K562 (cell line): ENCODE results near the gene HSD11B1L. TPM values are rescaled to one million over a fixed set of nuclear protein-coding genes. Genes with fewer than 3 reads are reported as not detected.

Experiments used
- ATAC-seq: fragments of 200-7000 bp; cut with Tn5 transposase; 3 replicates; pipeline ENCODE4 v1.9.1; 2020; ENCODE audit warnings: moderate library complexity
- BruUV-seq: library from RNA; stranded (reverse); fragments of 400-500 nt; replicated peaks from 2 replicates; lab custom pipeline; 2021; lab: Mats Ljungman, UMichigan
- CTCF ChIA-PET: fragments of 300-600 bp; formaldehyde crosslinking; extraction: SDS; loops from one replicate; lab custom pipeline; 2021; ENCODE audit warnings: low intra/inter-chr PET ratio; lab: Yijun Ruan, JAX
- POLR2A ChIA-PET: fragments of 300-600, 350-650 bp; sonication (Branson Sonifier 250); formaldehyde crosslinking; extraction: SDS; loops from one replicate; lab custom pipeline; 2021; ENCODE audit warnings: antibody characterized with exemption, inconsistent platforms; lab: Yijun Ruan, JAX
- DNase-seq, 4 experiments: peaks; one replicate each; pipeline versions ENCODE4 v3.0.0 to v3.0.0-alpha.2; 2011 to 2018; ENCODE audit warnings: low spot score in 3 of 4, mixed read lengths in 3 of 4; ENCODE audit errors: extremely low read depth in 1 of 4
- FAIRE-seq: peaks from 2 replicates; lab custom pipeline; 2011; peaks lifted over from hg19 to GRCh38; lab: Jason Lieb, UNC
- H2AFZ ChIP-seq: 2 replicates; pipeline ENCODE4 v1.6.0; 2011; ENCODE audit warnings: low read depth, low read length, control low read depth, inconsistent platforms
- H3K27ac ChIP-seq: fragments of 200-600 bp; 3 replicates; pipeline ENCODE4 v1.8.0; 2011; ENCODE audit warnings: low read depth, mild to moderate bottlenecking, control low read depth, inconsistent platforms, low read length, moderate library complexity, mixed read lengths; ENCODE audit errors: extremely low read depth
- H3K27me3 ChIP-seq, 2 experiments: fragments of 300-600 bp in 1 of 2; 2 replicates in 1 of 2; 3 replicates in 1 of 2; pipeline versions ENCODE4 v1.6.0 to v1.8.0; 2011; ENCODE audit warnings: inconsistent platforms in 2 of 2, low read length in 2 of 2, mild to moderate bottlenecking in 1 of 2, mixed read lengths in 1 of 2, moderate library complexity in 1 of 2; ENCODE audit not compliant: control insufficient read depth in 2 of 2, insufficient read depth in 2 of 2
- H3K36me3 ChIP-seq: fragments of 300-600 bp; 3 replicates; pipeline ENCODE4 v1.8.0; 2011; ENCODE audit warnings: mild to moderate bottlenecking, low read length, inconsistent platforms; ENCODE audit not compliant: control insufficient read depth, insufficient read depth
- H3K4me1 ChIP-seq, 2 experiments: fragments of 200-600 bp in 1 of 2; replicated peaks in 1 of 2; 2 replicates in 1 of 2; 3 replicates in 1 of 2; pipeline versions ENCODE4 v1.5.1 to v1.8.0; 2011; ENCODE audit warnings: inconsistent platforms in 2 of 2, low read length in 2 of 2, mild to moderate bottlenecking in 1 of 2, mixed read lengths in 1 of 2, moderate library complexity in 1 of 2; ENCODE audit not compliant: control insufficient read depth in 2 of 2, insufficient read depth in 2 of 2
- H3K4me2 ChIP-seq: 2 replicates; pipeline ENCODE4 v1.6.1; 2011; ENCODE audit warnings: low read length, control low read depth, inconsistent platforms, mixed read lengths; ENCODE audit not compliant: insufficient read depth
- H3K4me3 ChIP-seq: fragments of 200-600 bp; sonication (generic), shearing (Covaris generic); 2 replicates; pipeline ENCODE4 v1.5.1; 2016; ENCODE audit warnings: control low read depth, inconsistent platforms
- H3K79me2 ChIP-seq: fragments of 200-600 bp; 3 replicates; pipeline ENCODE4 v1.8.0; 2011; ENCODE audit warnings: low read length, inconsistent platforms; ENCODE audit not compliant: control insufficient read depth, insufficient read depth
- H3K9ac ChIP-seq, 2 experiments: 2 replicates each; pipeline versions ENCODE4 v1.6.0 to v1.6.1; 2011; ENCODE audit warnings: low read depth in 2 of 2, low read length in 2 of 2, control low read depth in 1 of 2, inconsistent platforms in 1 of 2, mild to moderate bottlenecking in 1 of 2, mixed read lengths in 1 of 2; ENCODE audit not compliant: insufficient read depth in 1 of 2
- H3K9me1 ChIP-seq: one replicate; pipeline ENCODE4 v1.6.0; 2011; ENCODE audit warnings: inconsistent platforms, mild to moderate bottlenecking, low read length, moderate library complexity; ENCODE audit not compliant: control insufficient read depth, insufficient read depth
- H3K9me3 ChIP-seq: replicated peaks from 2 replicates; pipeline ENCODE4 v1.5.1; 2011; ENCODE audit warnings: low read depth, low read length, inconsistent platforms; ENCODE audit not compliant: control insufficient read depth, insufficient read depth
- H4K20me1 ChIP-seq: replicated peaks from 2 replicates; pipeline ENCODE4 v1.6.1; 2011; ENCODE audit warnings: low read length, inconsistent platforms, mixed read lengths; ENCODE audit not compliant: control insufficient read depth, insufficient read depth
- ADNP ChIP-seq: fragments of 200-800 bp; sonication (Bioruptor generic); IDR thresholded peaks from 2 replicates; pipeline ENCODE4 v1.6.1; 2016; ENCODE audit warnings: missing genetic modification characterization, missing compliant biosample characterization
- ASH1L ChIP-seq: fragments of 450-650 bp; IDR thresholded peaks from 2 replicates; pipeline ENCODE4 v1.6.1; 2018; ENCODE audit warnings: borderline replicate concordance, mild to moderate bottlenecking, low read depth; ENCODE audit not compliant: partially characterized antibody
- MTF1 ChIP-seq: fragments of 250-450 bp; sonication (Bioruptor Pico); IDR thresholded peaks from 2 replicates; pipeline ENCODE4 v1.9.0; 2021; ENCODE audit warnings: moderate library complexity, mild to moderate bottlenecking, inconsistent platforms, borderline replicate concordance
- MYBL2 ChIP-seq, 2 experiments: fragments of 450-650 bp in 1 of 2; sonication (generic) in 1 of 2; formaldehyde crosslinking in 1 of 2; IDR thresholded peaks; 2 replicates each; pipeline versions ENCODE4 v1.6.1 to v1.8.1; 2017 to 2022; ENCODE audit warnings: borderline replicate concordance in 1 of 2, inconsistent platforms in 1 of 2, low read depth in 1 of 2, mild to moderate bottlenecking in 1 of 2, missing genetic modification reagents in 1 of 2, moderate library complexity in 1 of 2
- NFIX ChIP-seq: fragments of 250-450 bp; sonication (Bioruptor Pico); IDR thresholded peaks from 2 replicates; pipeline ENCODE4 v1.4.0; 2020; ENCODE audit warnings: low read depth, mild to moderate bottlenecking, moderate library complexity
- POLR2A ChIP-seq: fragments of 450-650 bp; conservative IDR thresholded peaks from 2 replicates; pipeline ENCODE4 v1.6.1; 2016
- POLR2G ChIP-seq: fragments of 200-400 bp; formaldehyde crosslinking; IDR thresholded peaks from 2 replicates; pipeline ENCODE4 v1.6.1; 2017; ENCODE audit warnings: low read depth, mild to moderate bottlenecking, antibody characterized with exemption, low read length, moderate library complexity
- RBM22 ChIP-seq: fragments of 200-400 bp; formaldehyde crosslinking; IDR thresholded peaks from 2 replicates; pipeline ENCODE4 v1.6.1; 2018; ENCODE audit warnings: low read length, low read depth; ENCODE audit not compliant: poor library complexity, severe bottlenecking
- ZBTB1 ChIP-seq: sonication (generic); formaldehyde crosslinking; IDR thresholded peaks from 2 replicates; pipeline ENCODE4 v1.8.1; 2023; ENCODE audit warnings: missing genetic modification reagents, low read depth, mild to moderate bottlenecking, borderline replicate concordance
- ZZZ3 ChIP-seq: fragments of 450-650 bp; IDR thresholded peaks from 2 replicates; pipeline ENCODE4 v1.6.1; 2016; ENCODE audit warnings: antibody characterized with exemption, mild to moderate bottlenecking, moderate library complexity
- WGBS: fragments of 100-300 bp; shearing (Covaris generic); methylation state at CpG from one replicate; pipeline ENCODE4 v1.1.6; 2016; ENCODE audit warnings: low coverage, mixed read lengths; ENCODE audit not compliant: insufficient coverage; ENCODE audit errors: missing lambda C conversion rate; 5-methylcytosine and 5-hydroxymethylcytosine counted together
- in situ Hi-C: fragments of 300-500 bp; cut with MboI; formaldehyde crosslinking; loops from 4 replicates; pipeline ENCODE4 v1.15.0; 2018; ENCODE audit warnings: inconsistent platforms, mixed read lengths
- intact Hi-C: fragments of 100-400 bp; cut with micrococcal nuclease; formaldehyde crosslinking; loops from 2 replicates; pipeline ENCODE4 v1.14.2; 2022
- polyA plus RNA-seq, 8 experiments: library from polyadenylated mRNA; depleted of rRNA in 4 of 8; stranded (reverse) in 5 of 8; unstranded in 3 of 8; fragments of >200 nt; fragmentation: Nextera tagmentation in 2 of 8; fragmentation: Illumina TruSeq in 1 of 8; extraction: Ambion mirVana in 2 of 8; extraction: Trizol in 1 of 8; gene quantifications; 2 replicates each; pipeline versions ENCODE4 v1.2.1 to v1.2.3, GENCODE V29; 2011 to 2014; ENCODE audit warnings: inconsistent platforms in 1 of 8, missing spikeins in 1 of 8
- total RNA-seq, 7 experiments: library from RNA; depleted of rRNA in 6 of 7; stranded (reverse); fragments of >200 nt in 6 of 7; fragmentation: Illumina TruSeq in 2 of 7; extraction: Trizol in 2 of 7; gene quantifications; 2 replicates each; pipeline versions ENCODE4 v1.2.1 to v1.2.3, GENCODE V29; 2011 to 2021; ENCODE audit warnings: low replicate concordance in 1 of 7
- TF ChIP-seq, protein P1 (sequence below): fragments of 450-650 bp; IDR thresholded peaks from one replicate; pipeline ENCODE4 v1.6.1; 2018; ENCODE audit warnings: mild to moderate bottlenecking, moderate library complexity; ENCODE audit not compliant: partially characterized antibody
- TF ChIP-seq, protein P2 (sequence below), 2 experiments: IDR thresholded peaks; 2 replicates each; pipeline ENCODE4 v1.6.1; 2012; ENCODE audit warnings: improper control_type of control experiment in 2 of 2, low read depth in 2 of 2, low read length in 2 of 2, borderline replicate concordance in 1 of 2
- TF ChIP-seq, protein P3 (sequence below): fragments of 450-650 bp; formaldehyde crosslinking; IDR thresholded peaks from 2 replicates; pipeline ENCODE4 v1.4.0; 2022; ENCODE audit warnings: missing genetic modification characterization
- TF ChIP-seq, protein P4 (sequence below), 2 experiments: fragments of 450-650 bp; conservative IDR thresholded peaks; 2 replicates each; pipeline ENCODE4 v1.6.1; 2017; ENCODE audit warnings: mild to moderate bottlenecking in 2 of 2, moderate library complexity in 2 of 2

HSD11B1L gene
- total and polyA plus RNA-seq, 9 of the 15 experiments (the other 6 are each of a cell fraction or from before 2014, with no cell fraction given): 0.31 to 7.7 (median 2.3) TPM

DNA sequence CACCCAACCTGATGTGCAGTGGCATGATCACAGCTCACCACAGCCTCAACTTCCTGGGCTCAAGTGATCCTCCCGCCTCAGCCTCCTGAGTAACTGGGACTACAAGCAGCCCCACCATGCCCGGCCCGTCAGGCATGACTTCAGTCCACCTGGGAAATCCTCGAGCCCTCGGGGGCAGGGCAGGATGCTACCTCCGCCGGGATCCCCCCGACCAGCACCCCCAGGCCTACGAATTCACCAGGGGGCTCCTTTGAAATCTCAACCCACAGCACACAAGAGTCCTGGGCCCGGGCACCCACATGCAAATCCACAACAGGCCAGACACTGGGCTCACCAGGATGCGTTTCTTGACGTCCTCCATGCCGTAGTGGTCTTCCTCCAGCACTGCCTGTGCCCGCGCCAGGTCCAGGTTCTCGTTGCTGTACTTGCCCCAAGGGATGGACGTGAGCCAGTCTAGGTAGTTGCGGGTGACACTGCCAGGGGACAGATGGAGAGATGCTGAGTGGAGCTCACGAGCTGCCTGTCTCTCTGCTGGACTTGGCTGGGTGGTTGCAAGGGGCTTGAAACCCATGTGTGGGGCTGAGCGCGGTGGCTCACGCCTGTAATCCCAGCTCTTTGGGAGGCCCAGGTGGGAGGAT is 19.7 kb downstream of the HSD11B1L start:
- no peak for DNase-seq
- peaks cover 0 to 50% of the 10 kb centered on the region in 2 experiments; a peak in 2 of 5 replicates for H3K4me1 ChIP-seq
- no peak overlapping the region for H3K4me3 ChIP-seq
- ChIA-PET CTCF (no interaction called here), POLR2A (interaction anchor here (0.6 to 2.0 kb wide), 5 partner anchors 9 to 20 kb away, joined by 3 to 7 read pairs (median 4); partner anchors contain the start of genes CATSPERD, LONP1 and RPL36)
- no peak overlapping the region for H3K4me2 ChIP-seq
- ATAC-seq: no peak
- no peak overlapping the region for H3K9ac ChIP-seq
- in situ Hi-C loops: no loop called here
- no peak overlapping the region for H2AFZ ChIP-seq
- peaks cover 26% of the 10 kb centered on the region for H3K79me2 ChIP-seq
- H4K20me1 ChIP-seq: peaks cover 22% of the 10 kb centered on the region
- no peaks in the 10 kb centered on the region for H3K9me3 ChIP-seq
- 95% methylated on average over 19 of the region's 22 CpGs for WGBS
- H3K9me1 ChIP-seq: no peaks in the 10 kb centered on the region
- no peak for FAIRE-seq
- peaks cover 83% of the 10 kb centered on the region; the same call in 2 of the 3 replicates for H3K36me3 ChIP-seq
- intact Hi-C loops: no loop called here
- no TSS peak for BruUV-seq
- H3K27me3 ChIP-seq: no peaks in the 10 kb centered on the region
- no peak overlapping the region for H3K27ac ChIP-seq
- no peak for TF ChIP-seq NFIX (CRISPR knock-in tag)
- TF ChIP-seq ZZZ3: no peak
- TF ChIP-seq, protein P1, sequence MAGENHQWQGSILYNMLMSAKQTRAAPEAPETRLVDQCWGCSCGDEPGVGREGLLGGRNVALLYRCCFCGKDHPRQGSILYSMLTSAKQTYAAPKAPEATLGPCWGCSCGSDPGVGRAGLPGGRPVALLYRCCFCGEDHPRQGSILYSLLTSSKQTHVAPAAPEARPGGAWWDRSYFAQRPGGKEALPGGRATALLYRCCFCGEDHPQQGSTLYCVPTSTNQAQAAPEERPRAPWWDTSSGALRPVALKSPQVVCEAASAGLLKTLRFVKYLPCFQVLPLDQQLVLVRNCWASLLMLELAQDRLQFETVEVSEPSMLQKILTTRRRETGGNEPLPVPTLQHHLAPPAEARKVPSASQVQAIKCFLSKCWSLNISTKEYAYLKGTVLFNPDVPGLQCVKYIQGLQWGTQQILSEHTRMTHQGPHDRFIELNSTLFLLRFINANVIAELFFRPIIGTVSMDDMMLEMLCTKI: no peak
- peak; percentile 70 for TF ChIP-seq RBM22
- TF ChIP-seq, protein P2, sequence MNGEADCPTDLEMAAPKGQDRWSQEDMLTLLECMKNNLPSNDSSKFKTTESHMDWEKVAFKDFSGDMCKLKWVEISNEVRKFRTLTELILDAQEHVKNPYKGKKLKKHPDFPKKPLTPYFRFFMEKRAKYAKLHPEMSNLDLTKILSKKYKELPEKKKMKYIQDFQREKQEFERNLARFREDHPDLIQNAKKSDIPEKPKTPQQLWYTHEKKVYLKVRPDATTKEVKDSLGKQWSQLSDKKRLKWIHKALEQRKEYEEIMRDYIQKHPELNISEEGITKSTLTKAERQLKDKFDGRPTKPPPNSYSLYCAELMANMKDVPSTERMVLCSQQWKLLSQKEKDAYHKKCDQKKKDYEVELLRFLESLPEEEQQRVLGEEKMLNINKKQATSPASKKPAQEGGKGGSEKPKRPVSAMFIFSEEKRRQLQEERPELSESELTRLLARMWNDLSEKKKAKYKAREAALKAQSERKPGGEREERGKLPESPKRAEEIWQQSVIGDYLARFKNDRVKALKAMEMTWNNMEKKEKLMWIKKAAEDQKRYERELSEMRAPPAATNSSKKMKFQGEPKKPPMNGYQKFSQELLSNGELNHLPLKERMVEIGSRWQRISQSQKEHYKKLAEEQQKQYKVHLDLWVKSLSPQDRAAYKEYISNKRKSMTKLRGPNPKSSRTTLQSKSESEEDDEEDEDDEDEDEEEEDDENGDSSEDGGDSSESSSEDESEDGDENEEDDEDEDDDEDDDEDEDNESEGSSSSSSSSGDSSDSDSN (IDR thresholded peaks at IDR 0.05; ENCODE audit: borderline replicate concordance in 1 of 2, low read depth in 2 of 2, low read length in 2 of 2): no peak
- TF ChIP-seq, protein P3, sequence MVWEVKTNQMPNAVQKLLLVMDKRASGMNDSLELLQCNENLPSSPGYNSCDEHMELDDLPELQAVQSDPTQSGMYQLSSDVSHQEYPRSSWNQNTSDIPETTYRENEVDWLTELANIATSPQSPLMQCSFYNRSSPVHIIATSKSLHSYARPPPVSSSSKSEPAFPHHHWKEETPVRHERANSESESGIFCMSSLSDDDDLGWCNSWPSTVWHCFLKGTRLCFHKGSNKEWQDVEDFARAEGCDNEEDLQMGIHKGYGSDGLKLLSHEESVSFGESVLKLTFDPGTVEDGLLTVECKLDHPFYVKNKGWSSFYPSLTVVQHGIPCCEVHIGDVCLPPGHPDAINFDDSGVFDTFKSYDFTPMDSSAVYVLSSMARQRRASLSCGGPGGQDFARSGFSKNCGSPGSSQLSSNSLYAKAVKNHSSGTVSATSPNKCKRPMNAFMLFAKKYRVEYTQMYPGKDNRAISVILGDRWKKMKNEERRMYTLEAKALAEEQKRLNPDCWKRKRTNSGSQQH (CRISPR knock-in tag): no peak
- TF ChIP-seq MTF1: no peak
- TF ChIP-seq, protein P4, sequence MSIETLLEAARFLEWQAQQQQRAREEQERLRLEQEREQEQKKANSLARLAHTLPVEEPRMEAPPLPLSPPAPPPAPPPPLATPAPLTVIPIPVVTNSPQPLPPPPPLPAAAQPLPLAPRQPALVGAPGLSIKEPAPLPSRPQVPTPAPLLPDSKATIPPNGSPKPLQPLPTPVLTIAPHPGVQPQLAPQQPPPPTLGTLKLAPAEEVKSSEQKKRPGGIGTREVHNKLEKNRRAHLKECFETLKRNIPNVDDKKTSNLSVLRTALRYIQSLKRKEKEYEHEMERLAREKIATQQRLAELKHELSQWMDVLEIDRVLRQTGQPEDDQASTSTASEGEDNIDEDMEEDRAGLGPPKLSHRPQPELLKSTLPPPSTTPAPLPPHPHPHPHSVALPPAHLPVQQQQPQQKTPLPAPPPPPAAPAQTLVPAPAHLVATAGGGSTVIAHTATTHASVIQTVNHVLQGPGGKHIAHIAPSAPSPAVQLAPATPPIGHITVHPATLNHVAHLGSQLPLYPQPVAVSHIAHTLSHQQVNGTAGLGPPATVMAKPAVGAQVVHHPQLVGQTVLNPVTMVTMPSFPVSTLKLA (conservative IDR thresholded peaks at IDR 0.05): no peak
- TF ChIP-seq POLR2A: peak; percentile 52; the same call in 1 of the 2 replicates
- TF ChIP-seq POLR2G: peak; percentile 72
- TF ChIP-seq ZBTB1 (CRISPR knock-in tag): no peak
- TF ChIP-seq ASH1L: no peak
- no peak for TF ChIP-seq ADNP
- no peak for TF ChIP-seq MYBL2 (IDR thresholded peaks at IDR 0.05; ENCODE audit: low read depth)
- no peak for TF ChIP-seq MYBL2 (CRISPR knock-in tag; IDR thresholded peaks at IDR 0.05; ENCODE audit: borderline replicate concordance)
